Stimulated activated CD4-positive, alpha-beta T cell treated with anti-CD3 and anti-CD28 coated beads, Interleukin-12 subunit alpha, Interleukin-12 subunit beta, amount 100 ng/mL, for 24 hours (primary cell): ENCODE results near the gene YY1.
"Not testable (repeated sequence)": the region's sequence is repeated elsewhere in the genome, so short reads cannot be mapped to it uniquely, and the experiment has no call there.

ENCODE experiments used
- DNase-seq, 2 experiments: peaks; one replicate each; pipeline ENCODE4 v3.0.0-alpha.2; 2020; ENCODE audit warnings: low read depth in 2 of 2

Gene YY1

GRCh38 chr14:100295376-100296105 lies 56.6 kb downstream of the YY1 start:
- DNase-seq = no peak

DNA sequence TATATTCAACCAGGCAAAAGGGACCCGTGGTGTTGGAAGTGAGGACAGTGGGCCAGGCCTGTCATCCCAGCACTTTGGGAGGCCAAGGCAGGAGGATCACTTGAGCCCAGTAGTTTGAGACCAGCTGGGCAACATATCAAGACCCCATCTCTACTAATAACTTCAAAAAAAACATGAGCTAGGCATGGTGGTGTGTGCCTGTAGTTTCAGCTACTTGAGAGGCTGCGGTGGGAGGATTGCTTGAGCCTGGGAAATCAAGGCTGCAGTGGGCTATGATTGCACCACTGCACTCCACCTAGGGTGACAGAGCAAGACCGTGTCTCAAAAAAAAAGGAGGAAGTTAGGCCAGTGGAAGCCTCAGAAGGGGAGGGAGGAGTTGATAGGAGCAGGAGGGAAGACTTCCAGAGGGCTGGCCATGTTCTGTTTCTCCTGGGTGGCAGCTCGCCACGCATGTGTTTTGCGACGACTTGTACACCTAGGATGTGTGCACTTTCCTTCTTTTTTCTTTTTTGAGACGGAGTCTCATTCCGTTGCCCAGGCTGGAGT lies 57.2 kb downstream of the YY1 start:
- DNase-seq = no peak

GRCh38 chr14:100296729-100297128 lies 57.8 kb downstream of the YY1 start:
- DNase-seq = not testable (repeated sequence)

GRCh38 chr14:100297320-100298300 lies 58.7 kb downstream of the YY1 start:
- no peak for DNase-seq

- no peak for DNase-seq
Measured at GRCh38 chr14:100298551-100299237, 59.8 kb downstream of the YY1 start.

DNA sequence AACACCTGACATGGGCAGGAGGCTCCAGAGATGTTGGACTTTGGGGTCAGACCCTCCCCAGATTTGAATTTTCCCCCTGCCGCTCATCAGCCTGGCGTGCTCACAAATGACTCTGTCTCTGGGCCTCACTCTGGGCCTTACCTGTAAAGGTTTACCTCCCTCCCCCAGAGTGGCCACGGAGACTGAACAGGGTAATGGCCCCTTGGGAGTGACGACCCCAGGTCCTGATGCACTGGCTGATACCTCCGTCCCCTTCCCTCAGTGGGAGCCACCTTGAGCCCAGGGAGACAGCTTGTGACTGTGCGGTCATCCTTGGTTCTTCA lies 60.3 kb downstream of the YY1 start:
- no peak for DNase-seq

GRCh38 chr14:100302616-100303015 lies 63.7 kb downstream of the YY1 start:
- no peak for DNase-seq

DNA sequence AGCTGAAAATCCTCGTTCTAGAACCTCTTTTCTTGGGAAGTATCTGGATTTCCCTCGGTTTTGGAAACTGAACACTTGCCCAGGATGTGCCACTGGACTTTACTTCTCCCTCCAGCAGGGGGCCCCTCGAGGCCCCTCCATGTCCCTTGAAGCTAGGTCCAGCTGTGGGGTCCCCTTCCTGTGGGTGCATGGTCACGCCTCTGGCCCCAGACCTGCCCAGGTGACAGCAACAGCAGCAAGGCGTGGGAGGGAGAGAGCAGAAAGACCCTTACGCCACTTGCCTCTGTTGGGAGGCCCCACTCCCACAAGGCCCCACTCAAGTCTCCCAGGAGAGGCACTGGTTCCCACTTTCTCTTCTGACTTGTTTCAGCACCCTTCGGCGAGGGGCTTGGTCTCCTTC lies 64.2 kb downstream of the YY1 start:
- no peak for DNase-seq

- DNase-seq = no peak
Measured at GRCh38 chr14:100303925-100304324, 65.0 kb downstream of the YY1 start.

DNA sequence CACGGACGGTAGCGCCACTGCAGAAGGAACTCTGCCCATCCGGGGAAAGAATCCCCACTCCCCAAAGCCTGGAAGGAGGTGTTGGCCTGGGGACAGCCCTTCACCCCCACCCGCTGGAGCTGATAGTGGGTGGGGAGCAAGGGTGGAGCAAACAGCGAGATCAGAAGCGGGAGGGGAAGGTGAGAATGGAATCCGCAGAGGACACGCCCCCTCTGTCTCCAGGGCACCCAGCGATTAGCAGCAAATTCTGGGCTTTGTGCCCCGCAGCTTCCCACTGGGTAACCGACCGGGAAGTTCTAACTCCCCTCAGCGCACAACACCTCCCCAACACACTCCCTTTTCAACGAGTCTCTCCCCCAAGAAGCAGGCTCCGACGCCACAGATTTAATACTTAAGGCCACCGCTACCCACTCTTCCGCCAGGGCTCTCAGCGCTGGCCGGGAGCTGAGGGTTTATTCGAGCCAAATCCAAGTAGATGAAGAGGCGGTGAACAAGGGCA lies 65.9 kb downstream of the YY1 start:
- DNase-seq = no peak

- peak; percentile 19 to 28 for DNase-seq
Measured at GRCh38 chr14:100305324-100306100, 66.6 kb downstream of the YY1 start.

DNA sequence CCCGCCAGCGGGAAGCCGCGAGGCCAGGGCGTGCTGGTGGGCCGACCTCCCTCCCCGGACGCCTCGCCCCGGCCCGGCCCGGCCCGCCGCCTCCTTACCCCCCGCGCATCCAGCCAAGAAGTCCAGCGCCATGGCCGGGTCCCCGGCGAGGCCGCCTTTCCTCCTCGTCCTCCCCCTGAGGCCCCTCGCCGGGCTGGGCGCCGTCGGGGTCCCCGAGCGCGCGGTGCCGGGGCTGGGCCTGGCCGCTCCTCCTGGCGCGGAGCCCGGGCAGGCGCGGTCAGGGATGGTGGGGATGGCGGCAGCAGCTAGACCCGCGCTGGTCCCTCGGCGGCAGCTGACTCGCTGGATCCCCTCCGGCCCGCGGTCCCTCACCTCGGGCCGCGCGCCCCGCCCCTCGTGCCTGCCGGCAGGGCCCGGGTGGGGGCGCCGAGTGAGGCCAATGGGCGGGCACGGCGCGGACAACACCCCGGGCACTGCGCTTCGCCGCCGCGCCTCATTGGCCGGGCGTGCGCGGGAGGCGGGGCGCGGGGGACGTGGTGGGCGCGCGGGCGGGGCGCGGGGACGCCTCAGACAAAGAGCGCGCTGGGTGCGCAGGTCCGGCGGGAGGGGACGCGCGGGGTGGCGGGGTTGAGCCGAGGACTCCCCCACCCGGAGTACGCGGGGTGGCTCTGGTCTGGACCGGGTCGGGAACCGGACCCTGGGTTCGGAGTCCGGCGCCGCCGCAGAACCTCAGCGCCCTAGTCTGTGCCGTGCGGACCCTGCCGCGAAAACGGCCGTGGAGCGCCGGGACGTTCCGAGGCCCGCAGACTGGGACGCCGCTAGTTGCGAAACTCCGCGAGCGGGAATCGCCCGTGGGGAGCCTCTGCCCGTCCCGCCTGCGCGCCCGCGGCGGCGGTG lies 67.4 kb downstream of the YY1 start, which contains the start of gene SLC25A29:
Gene SLC25A29, minus strand, starts transcription at position 344 of the 897 bp plus-strand sequence. Its CDS starts 212 bp downstream, at position 132.
- DNase-seq = peak; percentile 51 to 67

- no peak for DNase-seq
Measured at GRCh38 chr14:100306998-100307765, 68.2 kb downstream of the YY1 start.

DNA sequence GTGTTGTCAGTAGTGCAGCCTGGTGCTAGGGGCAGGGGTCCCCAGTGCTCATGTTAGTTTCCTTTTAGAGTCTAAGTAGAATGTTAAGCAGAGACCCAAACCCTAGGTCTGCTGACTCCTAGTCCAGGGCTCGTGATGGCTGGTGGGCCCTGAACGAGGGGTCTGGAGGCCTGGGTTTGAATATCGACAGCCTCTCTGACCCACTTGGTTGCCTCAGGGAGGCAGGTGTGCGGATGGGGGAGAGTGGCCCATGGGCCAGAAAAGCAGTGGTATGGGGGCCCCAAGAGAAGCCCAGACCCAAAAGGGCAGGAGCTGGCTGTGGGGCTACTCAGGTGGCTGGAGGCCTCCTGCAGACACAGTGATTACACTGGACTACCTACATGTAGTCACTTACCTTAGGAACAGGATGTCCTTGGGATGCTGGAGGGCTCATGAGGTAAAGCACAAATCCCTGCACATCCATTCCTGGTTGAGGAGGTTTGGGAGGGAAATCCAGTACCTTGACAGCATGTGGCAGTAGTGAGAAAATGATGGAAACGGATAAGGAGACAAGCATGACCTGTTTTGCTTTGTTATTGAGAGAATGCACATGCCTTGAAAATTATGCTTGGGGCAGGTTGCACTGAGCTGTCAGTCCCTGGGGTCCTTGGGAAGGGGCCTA lies 69.0 kb downstream of the YY1 start:
- DNase-seq = no peak

DNA sequence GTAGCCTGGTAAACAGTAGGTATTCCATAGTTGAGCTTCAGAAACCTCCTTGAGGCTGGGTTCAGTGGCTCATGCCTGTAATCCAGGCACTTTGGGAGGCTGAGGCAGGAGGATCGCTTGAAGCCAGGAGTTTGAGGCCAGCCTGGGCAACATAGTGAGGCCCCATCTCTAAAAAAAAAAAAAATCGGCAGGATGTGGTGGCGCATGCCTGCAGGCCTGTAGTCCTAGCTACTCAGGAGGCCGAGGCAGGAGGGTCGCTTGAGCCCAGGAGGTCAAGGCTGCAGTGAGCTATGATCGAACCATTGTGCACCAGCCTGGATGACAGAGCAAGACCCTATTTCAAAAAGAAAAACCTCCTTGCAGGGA lies 69.5 kb downstream of the YY1 start:
- not testable (repeated sequence) for DNase-seq

- DNase-seq = no peak
Measured at GRCh38 chr14:100309028-100309737, 70.2 kb downstream of the YY1 start.

DNA sequence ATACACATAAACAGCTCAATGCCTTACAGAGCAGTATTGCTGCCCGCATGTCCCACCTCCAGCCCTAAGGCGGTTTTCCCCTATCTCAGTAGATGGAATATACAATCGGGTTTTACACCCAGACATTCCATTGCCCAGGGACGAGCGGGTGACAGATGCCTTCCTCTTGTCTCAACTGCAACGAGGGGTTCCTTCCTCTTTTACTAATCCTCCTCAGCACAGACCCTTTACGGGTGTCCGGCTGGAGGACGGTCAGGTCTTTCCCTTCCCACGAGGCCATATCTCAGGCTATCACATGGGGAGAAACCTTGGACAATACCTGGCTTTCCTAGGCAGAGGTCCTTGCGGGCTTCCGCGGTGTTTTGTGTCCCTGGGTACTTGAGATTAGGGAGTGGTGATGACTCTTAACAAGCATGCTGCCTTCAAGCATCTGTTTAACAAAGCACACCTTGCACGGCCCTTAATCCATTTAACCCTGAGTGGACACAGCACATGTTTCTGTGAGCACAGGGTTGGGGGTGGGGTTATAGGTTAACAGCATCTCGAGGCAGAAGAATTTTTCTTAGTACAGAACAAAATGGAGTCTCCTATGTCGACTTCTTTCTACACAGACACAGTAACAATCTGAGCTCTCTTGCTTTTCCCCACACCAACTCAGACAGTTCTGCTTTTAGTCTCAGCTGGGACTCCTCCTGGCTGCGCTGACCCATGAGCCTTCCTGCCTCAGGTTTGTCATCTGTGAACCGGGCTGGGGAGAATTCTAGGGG lies 73.3 kb downstream of the YY1 start:
- DNase-seq = not testable (repeated sequence)
